HCT116 (cell line): ENCODE results near the gene KCNE5.

Experiments
- EGR1 ChIP-seq: IDR thresholded peaks from 2 replicates; pipeline ENCODE4 v1.6.1; 2012; ENCODE audit warnings: low read depth
- ELF1 ChIP-seq: IDR thresholded peaks from 2 replicates; pipeline ENCODE4 v1.6.1; 2012; ENCODE audit warnings: low read depth, borderline replicate concordance
- EZH2 ChIP-seq: fragments of 200-600 bp; sonication (generic); IDR thresholded peaks from 2 replicates; pipeline ENCODE4 v1.6.1; 2017; ENCODE audit warnings: antibody characterized with exemption, mixed run types
- EZH2phosphoT487 ChIP-seq: fragments of 200-600 bp; IDR thresholded peaks from 2 replicates; pipeline ENCODE4 v1.6.1; 2018; ENCODE audit warnings: antibody characterized with exemption, borderline replicate concordance
- POLR2A ChIP-seq: IDR thresholded peaks from 2 replicates; pipeline ENCODE4 v1.7.0; 2011; ENCODE audit warnings: borderline replicate concordance; ENCODE audit not compliant: insufficient read depth, insufficient read length; ENCODE audit errors: extremely low read depth
- POLR2AphosphoS5 ChIP-seq: IDR thresholded peaks from 2 replicates; pipeline ENCODE4 v1.6.1; 2011; ENCODE audit warnings: mild to moderate bottlenecking, low read depth, low read length, moderate library complexity
- RAD21 ChIP-seq: IDR thresholded peaks from 2 replicates; pipeline ENCODE4 v1.6.1; 2012; ENCODE audit warnings: low read depth, mild to moderate bottlenecking
- SP1 ChIP-seq: IDR thresholded peaks from 2 replicates; pipeline ENCODE4 v1.6.1; 2012; ENCODE audit warnings: low read depth
- TCF7L2 ChIP-seq: IDR thresholded peaks from 2 replicates; pipeline ENCODE4 v1.7.0; 2011; ENCODE audit warnings: borderline replicate concordance, inconsistent platforms; ENCODE audit not compliant: insufficient read depth, insufficient read length; ENCODE audit errors: extremely low read depth
- YY1 ChIP-seq: IDR thresholded peaks from 2 replicates; pipeline ENCODE4 v1.6.1; 2011; ENCODE audit warnings: low read length, low read depth, moderate library complexity, mild to moderate bottlenecking; ENCODE audit not compliant: insufficient replicate concordance; ENCODE audit errors: extremely low read depth
- ZNF274 ChIP-seq: fragments of 200-500 bp; sonication (Bioruptor generic); IDR thresholded peaks from 2 replicates; pipeline ENCODE4 v1.6.1; 2014; ENCODE audit warnings: mild to moderate bottlenecking, low read depth, low read length, inconsistent platforms
- TF ChIP-seq, protein P1 (sequence below), 3 experiments: fragments of 200-600 bp in 1 of 3; sonication (generic) in 1 of 3; IDR thresholded peaks in 2 of 3; conservative IDR thresholded peaks in 1 of 3; 2 replicates each; pipeline ENCODE4 v1.5.1; 2012 to 2017; ENCODE audit warnings: low read depth in 2 of 3, low read length in 2 of 3, antibody characterized with exemption in 1 of 3, borderline replicate concordance in 1 of 3, control low read depth in 1 of 3, mild to moderate bottlenecking in 1 of 3, mixed read lengths in 1 of 3, mixed run types in 1 of 3, moderate library complexity in 1 of 3; ENCODE audit not compliant: insufficient read depth in 1 of 3
- TF ChIP-seq, protein P2 (sequence below): IDR thresholded peaks from 2 replicates; pipeline ENCODE4 v1.6.1; 2011; ENCODE audit warnings: mild to moderate bottlenecking, low read length, moderate library complexity; ENCODE audit not compliant: insufficient replicate concordance; ENCODE audit errors: extremely low read depth

DNA sequence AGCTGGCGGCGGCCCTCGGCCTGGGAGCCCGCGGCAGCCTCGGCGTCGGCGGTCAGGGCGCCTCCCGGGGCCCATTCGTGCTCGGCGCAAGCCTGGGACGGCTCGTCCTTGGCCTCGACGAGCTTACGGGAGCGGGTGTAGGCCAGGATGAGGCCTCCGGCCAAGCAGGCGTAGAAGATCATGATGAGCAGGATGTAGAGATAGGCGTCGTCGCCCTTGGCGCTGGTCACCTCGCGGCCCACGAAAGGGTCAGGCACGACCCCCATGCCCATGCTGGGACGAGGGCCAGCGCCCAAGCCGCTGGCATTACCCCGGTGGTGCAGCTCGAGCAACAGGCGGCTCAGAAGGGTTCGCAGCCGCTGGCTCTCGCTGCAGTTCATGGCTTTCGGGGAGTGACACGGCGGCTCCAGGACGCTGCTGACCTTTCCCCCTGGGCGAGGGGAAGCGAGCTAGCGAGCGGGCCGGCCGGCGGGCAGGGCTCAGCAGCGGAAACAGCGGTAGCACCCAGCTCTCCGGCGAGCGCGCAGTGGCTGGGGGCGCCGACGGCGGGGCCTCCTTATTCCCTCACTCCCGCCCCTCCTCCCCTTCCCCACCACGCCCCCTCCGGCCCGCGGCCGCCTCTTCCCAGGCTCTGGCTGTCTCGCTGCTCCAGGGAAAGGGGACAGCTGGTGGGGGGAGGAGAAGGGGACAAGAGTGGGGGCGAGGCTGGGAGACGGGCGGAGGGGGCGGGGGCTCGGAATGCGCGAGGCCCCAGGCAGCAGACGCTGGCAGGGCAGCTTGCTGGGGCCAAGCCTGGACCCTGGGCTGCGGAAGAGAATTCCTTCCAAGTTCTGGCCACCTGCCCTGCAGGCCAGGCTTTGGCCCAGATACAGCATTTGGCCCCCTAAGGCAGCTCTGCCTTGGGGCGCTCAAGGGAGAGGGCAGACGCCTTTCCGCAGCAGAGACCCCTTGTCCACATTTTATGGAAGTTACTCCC lies at the start of gene KCNE5:
- TF ChIP-seq RAD21 (no peak), EZH2phosphoT487 (no peak), EZH2 (no peak), SP1 (no peak), POLR2A (no peak), TCF7L2 (no peak), ZNF274 (no peak), ELF1 (no peak), POLR2AphosphoS5 (no peak), EGR1 (no peak), YY1 (no peak)
- TF ChIP-seq, protein P1, sequence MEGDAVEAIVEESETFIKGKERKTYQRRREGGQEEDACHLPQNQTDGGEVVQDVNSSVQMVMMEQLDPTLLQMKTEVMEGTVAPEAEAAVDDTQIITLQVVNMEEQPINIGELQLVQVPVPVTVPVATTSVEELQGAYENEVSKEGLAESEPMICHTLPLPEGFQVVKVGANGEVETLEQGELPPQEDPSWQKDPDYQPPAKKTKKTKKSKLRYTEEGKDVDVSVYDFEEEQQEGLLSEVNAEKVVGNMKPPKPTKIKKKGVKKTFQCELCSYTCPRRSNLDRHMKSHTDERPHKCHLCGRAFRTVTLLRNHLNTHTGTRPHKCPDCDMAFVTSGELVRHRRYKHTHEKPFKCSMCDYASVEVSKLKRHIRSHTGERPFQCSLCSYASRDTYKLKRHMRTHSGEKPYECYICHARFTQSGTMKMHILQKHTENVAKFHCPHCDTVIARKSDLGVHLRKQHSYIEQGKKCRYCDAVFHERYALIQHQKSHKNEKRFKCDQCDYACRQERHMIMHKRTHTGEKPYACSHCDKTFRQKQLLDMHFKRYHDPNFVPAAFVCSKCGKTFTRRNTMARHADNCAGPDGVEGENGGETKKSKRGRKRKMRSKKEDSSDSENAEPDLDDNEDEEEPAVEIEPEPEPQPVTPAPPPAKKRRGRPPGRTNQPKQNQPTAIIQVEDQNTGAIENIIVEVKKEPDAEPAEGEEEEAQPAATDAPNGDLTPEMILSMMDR (IDR thresholded peaks at IDR 0.05 in 2 of 3, conservative IDR thresholded peaks at IDR 0.05 in 1 of 3; ENCODE audit: borderline replicate concordance in 1 of 3, insufficient read depth in 1 of 3, low read depth in 2 of 3, low read length in 2 of 3): no peak
- TF ChIP-seq, protein P2, sequence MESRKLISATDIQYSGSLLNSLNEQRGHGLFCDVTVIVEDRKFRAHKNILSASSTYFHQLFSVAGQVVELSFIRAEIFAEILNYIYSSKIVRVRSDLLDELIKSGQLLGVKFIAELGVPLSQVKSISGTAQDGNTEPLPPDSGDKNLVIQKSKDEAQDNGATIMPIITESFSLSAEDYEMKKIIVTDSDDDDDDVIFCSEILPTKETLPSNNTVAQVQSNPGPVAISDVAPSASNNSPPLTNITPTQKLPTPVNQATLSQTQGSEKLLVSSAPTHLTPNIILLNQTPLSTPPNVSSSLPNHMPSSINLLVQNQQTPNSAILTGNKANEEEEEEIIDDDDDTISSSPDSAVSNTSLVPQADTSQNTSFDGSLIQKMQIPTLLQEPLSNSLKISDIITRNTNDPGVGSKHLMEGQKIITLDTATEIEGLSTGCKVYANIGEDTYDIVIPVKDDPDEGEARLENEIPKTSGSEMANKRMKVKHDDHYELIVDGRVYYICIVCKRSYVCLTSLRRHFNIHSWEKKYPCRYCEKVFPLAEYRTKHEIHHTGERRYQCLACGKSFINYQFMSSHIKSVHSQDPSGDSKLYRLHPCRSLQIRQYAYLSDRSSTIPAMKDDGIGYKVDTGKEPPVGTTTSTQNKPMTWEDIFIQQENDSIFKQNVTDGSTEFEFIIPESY: no peak
